Measurements from ENCODE around the gene SUPT6H. TPM values are rescaled to one million over a fixed set of nuclear protein-coding genes. Genes with fewer than 3 reads are reported as not detected.

The SUPT6H gene
- total and polyA plus RNA-seq, 2 donors (not counting 1 experiment from before 2014, with no cell fraction given), result 35.8 to 110 TPM

DNA sequence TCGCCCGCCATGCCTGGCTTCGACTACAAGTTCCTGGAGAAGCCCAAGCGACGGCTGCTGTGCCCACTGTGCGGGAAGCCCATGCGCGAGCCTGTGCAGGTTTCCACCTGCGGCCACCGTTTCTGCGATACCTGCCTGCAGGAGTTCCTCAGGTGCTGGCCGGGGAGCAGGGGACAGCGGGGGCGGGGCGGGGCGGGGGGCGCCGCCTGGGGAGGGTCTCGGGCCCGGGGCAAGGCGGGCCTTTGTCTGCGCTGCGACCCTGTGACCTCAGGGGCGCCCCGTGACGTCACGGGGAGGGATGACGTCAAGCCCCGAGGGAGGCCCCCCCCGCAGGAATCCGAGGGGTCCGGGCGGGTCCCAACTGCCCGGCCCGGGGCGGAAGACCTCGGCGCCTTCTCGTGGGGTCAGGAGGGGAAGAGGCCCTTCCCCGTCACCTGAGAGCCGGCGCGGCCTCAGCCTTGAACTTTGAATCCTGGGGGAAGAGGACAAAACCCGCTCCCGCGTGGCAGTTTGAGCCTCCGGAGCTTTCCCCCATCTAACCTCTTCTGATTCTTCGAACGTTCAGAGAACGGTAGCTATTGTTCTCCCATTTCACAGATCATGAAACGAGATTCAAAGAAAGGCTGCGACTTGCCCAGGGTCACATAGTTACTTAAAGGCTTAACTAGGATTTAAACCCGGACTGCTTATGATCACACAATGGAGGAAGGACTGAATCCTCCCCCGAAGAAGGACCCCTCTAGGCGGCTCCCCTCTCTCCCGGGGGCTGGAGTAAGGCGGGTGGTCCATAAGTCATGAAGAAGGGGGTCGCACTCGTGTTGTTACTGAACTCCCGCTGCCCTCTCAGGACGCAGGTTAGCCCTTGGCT is 82.3 kb downstream of the SUPT6H start:
- peak overlapping the region; percentile 58 to 98 (median 88) for H3K4me3 ChIP-seq (ENCODE audit: control extremely low read depth in 1 of 5, extremely low read depth in 1 of 5, insufficient read depth in 1 of 5, low read depth in 2 of 5, low read length in 4 of 5)
- peak overlapping the region; percentile 93 for H3K27ac Mint-ChIP-seq
- ATAC-seq (ENCODE audit: low read depth), result peak; percentile 25
- H3K9me3 Mint-ChIP-seq (ENCODE audit: insufficient read depth), result no peaks in the 10 kb centered on the region
- peak overlapping the region; percentile 84 for H3K9ac ChIP-seq (ENCODE audit: low read length)
- peaks cover 0 to 16% (median 0%) of the 10 kb centered on the region in 3 donors for H3K9me3 ChIP-seq (ENCODE audit: control extremely low read depth in 1 of 3, control insufficient read depth in 2 of 3, insufficient read depth in 1 of 3, low read length in 2 of 3)
- H3K4me1 ChIP-seq (ENCODE audit: control insufficient read depth in 2 of 2, insufficient read depth in 2 of 2, low read length in 2 of 2), result peaks cover 67 to 70% of the 10 kb centered on the region in 2 donors
- no peaks in the 10 kb centered on the region for H3K27me3 ChIP-seq (replicated peaks in 1 of 4; ENCODE audit: control extremely low read depth in 1 of 4, control insufficient read depth in 3 of 4, insufficient read depth in 4 of 4, low read length in 3 of 4)
- WGBS (ENCODE audit: insufficient coverage), result under 1% methylated on average over 58 of the region's 61 CpGs
- intact Hi-C loops (cut with micrococcal nuclease), result no loop called here
- peak overlapping the region; percentile 82 to 100 for H3K27ac ChIP-seq (ENCODE audit: low read length in 2 of 2)
- peak; percentile 87 for DNase-seq
- peak overlapping the region; percentile 94 for H3K4me3 Mint-ChIP-seq
- peaks cover 0 to 36% of the 10 kb centered on the region in 2 experiments for H3K36me3 ChIP-seq (replicated peaks in 1 of 2; ENCODE audit: control extremely low read depth in 1 of 2, control insufficient read depth in 1 of 2, extremely low read depth in 1 of 2, insufficient read depth in 2 of 2, low read length in 1 of 2)
- TF ChIP-seq, protein P1, sequence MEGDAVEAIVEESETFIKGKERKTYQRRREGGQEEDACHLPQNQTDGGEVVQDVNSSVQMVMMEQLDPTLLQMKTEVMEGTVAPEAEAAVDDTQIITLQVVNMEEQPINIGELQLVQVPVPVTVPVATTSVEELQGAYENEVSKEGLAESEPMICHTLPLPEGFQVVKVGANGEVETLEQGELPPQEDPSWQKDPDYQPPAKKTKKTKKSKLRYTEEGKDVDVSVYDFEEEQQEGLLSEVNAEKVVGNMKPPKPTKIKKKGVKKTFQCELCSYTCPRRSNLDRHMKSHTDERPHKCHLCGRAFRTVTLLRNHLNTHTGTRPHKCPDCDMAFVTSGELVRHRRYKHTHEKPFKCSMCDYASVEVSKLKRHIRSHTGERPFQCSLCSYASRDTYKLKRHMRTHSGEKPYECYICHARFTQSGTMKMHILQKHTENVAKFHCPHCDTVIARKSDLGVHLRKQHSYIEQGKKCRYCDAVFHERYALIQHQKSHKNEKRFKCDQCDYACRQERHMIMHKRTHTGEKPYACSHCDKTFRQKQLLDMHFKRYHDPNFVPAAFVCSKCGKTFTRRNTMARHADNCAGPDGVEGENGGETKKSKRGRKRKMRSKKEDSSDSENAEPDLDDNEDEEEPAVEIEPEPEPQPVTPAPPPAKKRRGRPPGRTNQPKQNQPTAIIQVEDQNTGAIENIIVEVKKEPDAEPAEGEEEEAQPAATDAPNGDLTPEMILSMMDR (IDR thresholded peaks at IDR 0.05), result no peak
- no peak for TF ChIP-seq EZH2 (IDR thresholded peaks at IDR 0.05; ENCODE audit: borderline replicate concordance, insufficient read depth, low read depth, low read length, poor library complexity, severe bottlenecking)
- ChIA-PET POLR2A (interaction anchor here (0.9 to 16.2 kb wide), 7 partner anchors 10 to 208 kb away, joined by 3 to 511 read pairs (median 4); partner anchors contain the start of genes NEK8, PHF12, RPL23A and TLCD1), CTCF (interaction anchor here (0.6 to 18.9 kb wide), 3 partner anchors 18 to 218 kb away, joined by 3 to 1020 read pairs (median 3); partner anchors contain the start of genes NEK8, RPL23A and TLCD1)
- H4K20me1 ChIP-seq (ENCODE audit: control insufficient read depth, insufficient read depth, low read length, poor library complexity, severe bottlenecking), result peaks cover 52% of the 10 kb centered on the region
- H3K27me3 Mint-ChIP-seq, result no peaks in the 10 kb centered on the region
- no peak overlapping the region for H2AFZ ChIP-seq (ENCODE audit: insufficient read depth, low read depth, low read length, poor library complexity, severe bottlenecking)
- peaks cover 59% of the 10 kb centered on the region for H3K79me2 ChIP-seq (ENCODE audit: control insufficient read depth, insufficient read depth, low read length)
- H3K4me1 Mint-ChIP-seq, result peaks cover 61% of the 10 kb centered on the region
- H3K4me2 ChIP-seq (replicated peaks; ENCODE audit: low read depth, low read length, poor library complexity, severe bottlenecking), result peak overlapping the region; percentile 88
